OCI-LY1 (cell line): ENCODE data around the gene BBC3.

ENCODE experiments used
- H2AFZ ChIP-seq: fragments of 200-600 bp; sonication (generic), shearing (Covaris generic); 2 replicates; pipeline ENCODE4 v1.6.0; 2014; ENCODE audit warnings: antibody characterized with exemption, mild to moderate bottlenecking, low read length
- H3F3A ChIP-seq: fragments of 200-600 bp; sonication (generic), shearing (Covaris generic); 2 replicates; pipeline ENCODE4 v1.6.0; 2014; ENCODE audit warnings: mild to moderate bottlenecking, antibody characterized with exemption, low read length, moderate library complexity; ENCODE audit not compliant: insufficient read depth
- H3K27ac ChIP-seq: fragments of 200-600 bp; sonication (generic); 2 replicates; pipeline ENCODE4 v1.5.1; 2014; ENCODE audit warnings: low read length, mixed run types, mild to moderate bottlenecking, low read depth; ENCODE audit not compliant: poor library complexity, severe bottlenecking
- H3K27me3 ChIP-seq: fragments of 200-600 bp; sonication (generic); 2 replicates; pipeline ENCODE4 v1.6.0; 2014; ENCODE audit warnings: antibody characterized with exemption, mild to moderate bottlenecking, low read length, moderate library complexity; ENCODE audit not compliant: insufficient read depth
- H3K36me3 ChIP-seq: fragments of 200-600 bp; sonication (generic); 2 replicates; pipeline ENCODE4 v1.6.1; 2014; ENCODE audit warnings: mild to moderate bottlenecking, antibody characterized with exemption, low read length, moderate library complexity, mixed read lengths; ENCODE audit not compliant: insufficient read depth
- H3K4me1 ChIP-seq: fragments of 200-600 bp; sonication (generic); 2 replicates; pipeline ENCODE4 v1.5.1; 2014; ENCODE audit warnings: mild to moderate bottlenecking, low read length, moderate library complexity; ENCODE audit not compliant: insufficient read depth, severe bottlenecking
- H3K4me2 ChIP-seq: fragments of 200-600 bp; sonication (generic), shearing (Covaris generic); 2 replicates; pipeline ENCODE4 v1.6.1; 2014; ENCODE audit warnings: low read length
- H3K4me3 ChIP-seq: fragments of 200-600 bp; sonication (generic); 2 replicates; pipeline ENCODE4 v1.5.1; 2014; ENCODE audit warnings: low read length, low read depth, mild to moderate bottlenecking, mixed read lengths; ENCODE audit not compliant: poor library complexity, severe bottlenecking
- H3K79me2 ChIP-seq: fragments of 200-600 bp; shearing (Covaris generic); 2 replicates; pipeline ENCODE4 v1.6.1; 2016; ENCODE audit warnings: mixed run types, low read length, mixed read lengths; ENCODE audit not compliant: insufficient read depth
- H3K9ac ChIP-seq: fragments of 200-600 bp; sonication (generic), shearing (Covaris generic); 2 replicates; pipeline ENCODE4 v1.6.1; 2014; ENCODE audit warnings: mild to moderate bottlenecking, low read length, mixed read lengths
- H3K9me2 ChIP-seq: fragments of 200-600 bp; sonication (generic), shearing (Covaris generic); 2 replicates; pipeline ENCODE4 v1.6.1; 2014; ENCODE audit warnings: low read depth, mild to moderate bottlenecking, low read length, mixed read lengths
- H3K9me3 ChIP-seq: fragments of 200-600 bp; shearing (Covaris generic); 2 replicates; pipeline ENCODE4 v1.6.1; 2014; ENCODE audit warnings: low read length, mixed read lengths
- H4K20me1 ChIP-seq: fragments of 200-600 bp; sonication (generic), shearing (Covaris generic); 2 replicates; pipeline ENCODE4 v1.6.0; 2016; ENCODE audit warnings: mild to moderate bottlenecking, low read length; ENCODE audit not compliant: insufficient read depth
- EZH2 ChIP-seq: fragments of 200-600 bp; sonication (generic), shearing (Covaris generic); IDR thresholded peaks from 2 replicates; pipeline ENCODE4 v1.8.0; 2017; ENCODE audit warnings: borderline replicate concordance, mixed run types, mild to moderate bottlenecking, antibody characterized with exemption, low read length, moderate library complexity, mixed read lengths
- TF ChIP-seq, protein P1 (sequence below): fragments of 200-600 bp; sonication (generic), shearing (Covaris generic); IDR thresholded peaks from 2 replicates; pipeline ENCODE4 v1.5.1; 2017; ENCODE audit warnings: mild to moderate bottlenecking, antibody characterized with exemption, low read length, moderate library complexity, mixed read lengths

Gene BBC3

DNA sequence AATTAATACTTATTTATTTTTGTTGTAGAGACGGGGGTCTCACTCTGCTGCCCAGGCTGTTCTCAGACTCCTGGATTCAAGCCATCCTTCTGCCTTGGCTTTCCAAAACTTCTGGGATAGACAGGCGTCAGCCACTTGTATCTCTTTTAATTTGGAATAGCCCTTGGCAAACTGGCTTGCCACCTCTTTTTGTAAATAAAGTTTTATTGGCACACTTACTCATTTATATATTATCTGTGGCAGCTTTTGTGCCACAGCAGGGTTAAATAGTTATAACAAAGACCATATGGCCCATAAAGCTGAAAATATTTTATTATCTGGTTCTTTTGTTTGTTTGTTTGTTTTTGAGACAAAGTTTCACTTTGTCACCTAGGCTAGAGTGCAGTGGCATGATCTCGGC lies 30.5 kb downstream of the BBC3 start:
- no peak overlapping the region for H3K4me3 ChIP-seq
- H3K27me3 ChIP-seq = no peaks in the 10 kb centered on the region
- no peak overlapping the region for H3K27ac ChIP-seq
- no peak overlapping the region for H3K9ac ChIP-seq
- H2AFZ ChIP-seq = no peak overlapping the region
- no peak overlapping the region for H3K4me2 ChIP-seq
- no peaks in the 10 kb centered on the region for H3K79me2 ChIP-seq
- no peaks in the 10 kb centered on the region for H3F3A ChIP-seq
- TF ChIP-seq, protein P1, sequence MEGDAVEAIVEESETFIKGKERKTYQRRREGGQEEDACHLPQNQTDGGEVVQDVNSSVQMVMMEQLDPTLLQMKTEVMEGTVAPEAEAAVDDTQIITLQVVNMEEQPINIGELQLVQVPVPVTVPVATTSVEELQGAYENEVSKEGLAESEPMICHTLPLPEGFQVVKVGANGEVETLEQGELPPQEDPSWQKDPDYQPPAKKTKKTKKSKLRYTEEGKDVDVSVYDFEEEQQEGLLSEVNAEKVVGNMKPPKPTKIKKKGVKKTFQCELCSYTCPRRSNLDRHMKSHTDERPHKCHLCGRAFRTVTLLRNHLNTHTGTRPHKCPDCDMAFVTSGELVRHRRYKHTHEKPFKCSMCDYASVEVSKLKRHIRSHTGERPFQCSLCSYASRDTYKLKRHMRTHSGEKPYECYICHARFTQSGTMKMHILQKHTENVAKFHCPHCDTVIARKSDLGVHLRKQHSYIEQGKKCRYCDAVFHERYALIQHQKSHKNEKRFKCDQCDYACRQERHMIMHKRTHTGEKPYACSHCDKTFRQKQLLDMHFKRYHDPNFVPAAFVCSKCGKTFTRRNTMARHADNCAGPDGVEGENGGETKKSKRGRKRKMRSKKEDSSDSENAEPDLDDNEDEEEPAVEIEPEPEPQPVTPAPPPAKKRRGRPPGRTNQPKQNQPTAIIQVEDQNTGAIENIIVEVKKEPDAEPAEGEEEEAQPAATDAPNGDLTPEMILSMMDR = no peak
- TF ChIP-seq EZH2 = no peak
- H3K9me3 ChIP-seq = no peaks in the 10 kb centered on the region
- peaks cover 68% of the 10 kb centered on the region for H3K36me3 ChIP-seq
- H3K9me2 ChIP-seq = no peaks in the 10 kb centered on the region
- no peaks in the 10 kb centered on the region for H4K20me1 ChIP-seq
- H3K4me1 ChIP-seq = no peaks in the 10 kb centered on the region

GRCh38 chr19:47197141-47197540 lies 33.9 kb downstream of the BBC3 start:
- H3K4me3 ChIP-seq = no peak overlapping the region
- H3K36me3 ChIP-seq = peaks cover 53% of the 10 kb centered on the region
- no peaks in the 10 kb centered on the region for H3K4me1 ChIP-seq
- no peaks in the 10 kb centered on the region for H3K79me2 ChIP-seq
- TF ChIP-seq, protein P1 = no peak
- no peak for TF ChIP-seq EZH2
- H3K4me2 ChIP-seq = no peak overlapping the region
- H3K9me3 ChIP-seq = no peaks in the 10 kb centered on the region
- H3K27ac ChIP-seq = no peak overlapping the region
- no peak overlapping the region for H2AFZ ChIP-seq
- H3K9me2 ChIP-seq = no peaks in the 10 kb centered on the region
- no peaks in the 10 kb centered on the region for H3K27me3 ChIP-seq
- no peaks in the 10 kb centered on the region for H4K20me1 ChIP-seq
- no peaks in the 10 kb centered on the region for H3F3A ChIP-seq
- no peak overlapping the region for H3K9ac ChIP-seq

DNA sequence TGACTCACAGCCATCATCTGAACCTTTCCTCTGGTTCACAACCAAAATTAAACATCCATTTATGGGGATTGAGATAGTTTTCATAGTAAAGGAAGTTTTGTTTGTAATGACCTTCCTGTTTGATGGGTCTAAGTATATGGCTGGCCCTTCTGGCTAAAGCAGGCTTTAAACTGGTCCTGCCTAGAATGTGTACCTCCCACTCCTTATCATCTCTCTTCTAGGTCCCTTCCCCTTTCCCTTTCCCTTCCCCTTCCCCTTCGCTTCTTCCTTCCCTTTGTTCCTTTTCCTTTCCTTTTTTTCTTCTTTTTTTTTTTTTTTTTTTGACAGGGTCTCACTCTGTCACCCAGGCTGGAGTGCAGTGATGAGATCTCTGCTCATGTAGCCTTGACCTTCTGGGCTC lies 35.6 kb downstream of the BBC3 start:
- Histone ChIP-seq H3K4me2 (no peak overlapping the region), H2AFZ (no peak overlapping the region), H3K27ac (no peak overlapping the region), H3K4me1 (no peaks in the 10 kb centered on the region), H3K4me3 (no peak overlapping the region), H4K20me1 (no peaks in the 10 kb centered on the region), H3K9me2 (no peaks in the 10 kb centered on the region), H3K9ac (no peak overlapping the region), H3F3A (no peaks in the 10 kb centered on the region), H3K36me3 (peaks cover 56% of the 10 kb centered on the region), H3K27me3 (no peaks in the 10 kb centered on the region), H3K9me3 (no peaks in the 10 kb centered on the region), H3K79me2 (no peaks in the 10 kb centered on the region)
- no peak for TF ChIP-seq EZH2
- TF ChIP-seq, protein P1 = no peak
